MG63 (cell line): ENCODE measurements around the gene NFASC. TPM values are rescaled to one million over a fixed set of nuclear protein-coding genes. Genes with fewer than 3 reads are reported as not detected.
A peak's percentile ranks its signal among the peaks of the same experiment; 100 is the strongest.

Source experiments
- DNase-seq: peaks from one replicate; pipeline ENCODE4 v3.0.0-alpha.2; 2020
- H3K27me3 ChIP-seq: fragments of 250-450 bp; sonication (Bioruptor Pico); 2 replicates; pipeline ENCODE4 v1.5.1; 2020; ENCODE audit warnings: mild to moderate bottlenecking, moderate library complexity
- H3K36me3 ChIP-seq: fragments of 250-450 bp; sonication (Bioruptor Pico); 2 replicates; pipeline ENCODE4 v1.5.1; 2020; ENCODE audit warnings: mild to moderate bottlenecking, moderate library complexity
- H3K4me3 ChIP-seq: fragments of 250-450 bp; sonication (Bioruptor Pico); 2 replicates; pipeline ENCODE4 v1.5.1; 2020; ENCODE audit warnings: mild to moderate bottlenecking, moderate library complexity
- H3K9me3 ChIP-seq: fragments of 250-450 bp; sonication (Bioruptor Pico); 2 replicates; pipeline ENCODE4 v1.5.1; 2020; ENCODE audit warnings: mild to moderate bottlenecking, moderate library complexity
- total RNA-seq: library from RNA; depleted of rRNA; stranded (reverse); fragments of >200 nt; shearing (Covaris generic); gene quantifications from 2 replicates; pipeline ENCODE4 v1.2.3, GENCODE V29; 2014; ENCODE audit warnings: low replicate concordance

The NFASC gene
- total RNA-seq, 1 experiment from 2014 or later = 21.7 TPM

- Histone ChIP-seq H3K4me3 (no peak overlapping the region), H3K27me3 (no peaks in the 10 kb centered on the region), H3K36me3 (no peaks in the 10 kb centered on the region), H3K9me3 (no peaks in the 10 kb centered on the region)
- no peak for DNase-seq
These were observed 26.3 kb downstream of the NFASC start for GRCh38 chr1:204896787-204897469.

GRCh38 chr1:204900721-204901120, 30.1 kb downstream of the NFASC start:
- DNase-seq = no peak
- no peak overlapping the region for H3K4me3 ChIP-seq
- H3K9me3 ChIP-seq = no peaks in the 10 kb centered on the region
- no peaks in the 10 kb centered on the region for H3K36me3 ChIP-seq
- H3K27me3 ChIP-seq = no peaks in the 10 kb centered on the region

DNA sequence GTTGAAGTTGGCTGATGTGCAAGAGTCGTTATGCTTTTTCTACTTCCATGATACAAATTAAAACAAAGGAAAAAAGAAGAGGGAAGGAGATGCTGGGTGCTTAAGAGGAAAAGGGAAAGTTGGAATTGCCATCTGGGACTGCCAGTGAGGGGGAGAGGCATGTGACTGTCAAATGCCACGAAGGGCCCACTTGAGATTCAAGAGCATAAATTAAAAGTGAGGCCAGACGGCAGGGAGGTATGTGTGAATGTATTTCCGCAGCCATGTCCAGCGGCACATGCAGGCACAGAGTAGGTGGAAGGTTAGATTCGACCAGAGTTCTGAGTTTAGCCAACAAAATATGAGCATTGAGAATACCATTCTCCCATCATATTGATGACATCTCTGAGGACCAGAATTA, 32.0 kb downstream of the NFASC start:
- DNase-seq = no peak
- Histone ChIP-seq H3K4me3 (no peak overlapping the region), H3K27me3 (no peaks in the 10 kb centered on the region), H3K9me3 (no peaks in the 10 kb centered on the region), H3K36me3 (no peaks in the 10 kb centered on the region)

DNA sequence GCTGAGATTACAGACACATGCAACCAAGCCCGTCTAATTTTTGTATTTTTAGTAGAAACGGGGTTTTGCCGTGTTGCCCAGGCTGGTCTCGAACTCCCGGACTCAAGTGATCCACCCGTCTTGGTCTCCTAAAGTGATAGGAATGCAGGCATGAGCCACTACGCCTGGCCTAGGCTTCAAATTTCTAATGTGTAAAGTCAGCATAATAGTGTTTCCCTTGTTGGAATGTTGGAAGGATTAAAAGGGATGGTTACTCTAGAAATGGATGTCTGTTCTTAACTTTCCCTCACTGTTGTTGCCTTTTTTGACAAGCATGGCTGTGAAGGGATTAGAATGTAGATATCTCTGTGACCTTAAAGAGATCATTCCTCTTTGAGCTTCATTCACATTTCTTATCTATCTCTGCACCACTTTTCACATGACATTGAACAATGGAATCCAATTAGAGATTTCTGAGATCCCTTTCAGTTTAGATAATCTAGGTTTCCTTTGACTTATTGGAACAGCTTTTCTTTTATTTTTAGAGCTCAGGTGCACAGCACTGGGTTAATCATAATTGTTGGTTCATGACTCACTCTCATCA, 33.7 kb downstream of the NFASC start:
- no peak for DNase-seq
- Histone ChIP-seq H3K27me3 (no peaks in the 10 kb centered on the region), H3K4me3 (no peak overlapping the region), H3K36me3 (no peaks in the 10 kb centered on the region), H3K9me3 (no peaks in the 10 kb centered on the region)

DNA sequence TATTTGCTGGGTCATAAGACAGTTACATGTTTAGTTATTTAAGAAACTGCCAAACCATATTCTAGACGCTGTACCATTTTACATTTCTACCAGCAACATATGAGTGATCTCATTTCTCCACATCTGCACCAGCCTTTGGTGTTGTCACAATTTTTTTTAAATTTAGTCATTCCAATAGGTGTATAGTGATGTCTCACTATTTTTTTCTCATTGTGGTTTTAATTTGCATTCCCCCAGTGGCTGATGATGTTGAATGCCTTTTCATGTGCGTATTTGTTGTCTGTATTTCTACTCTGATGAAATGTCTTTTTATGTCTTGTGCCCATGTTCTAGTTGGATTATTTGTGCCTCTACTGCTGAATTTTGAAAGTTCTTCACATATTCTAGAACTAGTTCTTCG, 38.4 kb downstream of the NFASC start:
- H3K4me3 ChIP-seq = no peak overlapping the region
- no peaks in the 10 kb centered on the region for H3K36me3 ChIP-seq
- no peaks in the 10 kb centered on the region for H3K27me3 ChIP-seq
- H3K9me3 ChIP-seq = no peaks in the 10 kb centered on the region
- no peak for DNase-seq

DNA sequence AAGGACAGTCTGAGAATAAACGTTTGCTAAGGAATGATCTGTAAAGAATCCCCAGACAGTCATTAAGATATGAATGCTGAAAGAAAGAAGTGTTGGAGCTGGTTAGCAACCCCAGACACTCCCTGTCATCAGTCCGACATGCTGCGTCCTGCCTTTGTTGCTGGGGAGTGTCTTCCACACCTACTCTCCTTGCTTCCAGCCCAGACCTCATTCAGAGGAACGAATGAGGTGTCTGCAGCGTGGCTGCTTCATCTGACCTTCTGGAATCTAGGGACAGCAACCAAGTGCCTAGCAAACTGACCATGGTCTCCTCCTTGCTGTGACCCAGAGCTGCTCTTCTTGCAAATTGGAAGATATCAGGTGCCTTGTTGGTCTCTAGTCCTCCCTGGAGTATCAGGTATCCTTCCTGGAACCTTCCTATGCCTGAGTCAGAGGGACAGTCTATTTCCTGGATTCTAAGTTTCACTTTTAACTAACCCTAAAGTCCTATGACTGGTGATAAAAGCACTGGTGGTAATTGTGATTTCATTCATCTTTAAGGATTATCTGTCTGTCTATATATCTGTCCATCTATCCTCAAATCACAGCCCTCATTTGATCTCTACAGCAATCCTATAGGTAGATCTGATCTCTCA, 45.3 kb downstream of the NFASC start:
- Histone ChIP-seq H3K36me3 (no peaks in the 10 kb centered on the region), H3K27me3 (no peaks in the 10 kb centered on the region), H3K4me3 (peak overlapping the region; percentile 11; the same call in 1 of the 2 replicates), H3K9me3 (no peaks in the 10 kb centered on the region)
- DNase-seq = no peak

DNA sequence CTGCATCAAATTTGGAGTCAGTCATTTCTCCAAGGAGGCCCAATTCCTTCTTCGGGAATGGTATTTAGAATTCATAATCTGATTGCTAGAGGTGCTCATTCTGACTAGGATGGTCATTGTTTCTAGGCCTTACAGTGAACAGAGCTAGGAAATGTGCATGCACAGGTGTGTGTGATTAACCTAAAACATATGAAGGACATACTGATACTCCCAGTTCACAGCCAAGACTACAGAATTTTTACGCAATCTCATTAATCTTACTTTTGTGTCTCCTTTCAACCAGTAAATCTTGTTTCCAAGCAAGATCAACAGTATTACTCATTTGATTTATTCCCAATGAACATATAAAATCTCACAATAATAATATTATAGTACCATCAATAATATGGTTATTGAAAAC, 47.1 kb downstream of the NFASC start:
- no peak for DNase-seq
- H3K9me3 ChIP-seq = no peaks in the 10 kb centered on the region
- H3K36me3 ChIP-seq = no peaks in the 10 kb centered on the region
- no peak overlapping the region for H3K4me3 ChIP-seq
- no peaks in the 10 kb centered on the region for H3K27me3 ChIP-seq

- DNase-seq = no peak
- Histone ChIP-seq H3K27me3 (no peaks in the 10 kb centered on the region), H3K4me3 (no peak overlapping the region), H3K9me3 (no peaks in the 10 kb centered on the region), H3K36me3 (no peaks in the 10 kb centered on the region; the same call in 1 of the 2 replicates)
These were observed 49.8 kb downstream of the NFASC start for GRCh38 chr1:204920511-204920910.

- Histone ChIP-seq H3K9me3 (no peaks in the 10 kb centered on the region), H3K27me3 (no peaks in the 10 kb centered on the region), H3K36me3 (no peaks in the 10 kb centered on the region; the same call in 1 of the 2 replicates), H3K4me3 (no peak overlapping the region)
- DNase-seq = no peak
These were observed 50.3 kb downstream of the NFASC start for GRCh38 chr1:204920967-204921366.

GRCh38 chr1:204921855-204922516, 51.3 kb downstream of the NFASC start:
- Histone ChIP-seq H3K9me3 (no peaks in the 10 kb centered on the region), H3K27me3 (no peaks in the 10 kb centered on the region), H3K4me3 (no peak overlapping the region), H3K36me3 (no peaks in the 10 kb centered on the region; the same call in 1 of the 2 replicates)
- DNase-seq = no peak

DNA sequence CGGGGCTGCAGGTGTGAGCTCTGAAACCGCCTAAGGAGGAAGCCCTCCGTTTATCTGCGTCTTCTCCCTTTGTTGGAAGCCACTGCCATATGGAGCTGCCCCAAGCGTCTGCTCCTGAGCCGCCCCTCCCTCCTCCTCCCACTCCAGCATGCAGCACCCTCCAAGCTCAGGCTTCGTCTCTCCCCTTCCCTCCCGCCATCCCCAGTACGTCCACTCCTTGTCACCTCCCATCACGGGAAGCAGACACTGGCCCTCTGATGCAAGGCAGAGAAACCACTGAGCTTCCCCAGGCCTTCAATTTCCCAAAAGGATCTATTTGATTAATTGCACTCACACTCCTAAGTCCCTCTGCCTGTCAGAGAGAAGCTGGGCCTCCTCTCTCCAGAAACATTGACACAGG, 52.5 kb downstream of the NFASC start:
- no peak for DNase-seq
- H3K9me3 ChIP-seq = no peaks in the 10 kb centered on the region
- no peaks in the 10 kb centered on the region; the same call in 1 of the 2 replicates for H3K36me3 ChIP-seq
- no peaks in the 10 kb centered on the region for H3K27me3 ChIP-seq
- no peak overlapping the region for H3K4me3 ChIP-seq

DNA sequence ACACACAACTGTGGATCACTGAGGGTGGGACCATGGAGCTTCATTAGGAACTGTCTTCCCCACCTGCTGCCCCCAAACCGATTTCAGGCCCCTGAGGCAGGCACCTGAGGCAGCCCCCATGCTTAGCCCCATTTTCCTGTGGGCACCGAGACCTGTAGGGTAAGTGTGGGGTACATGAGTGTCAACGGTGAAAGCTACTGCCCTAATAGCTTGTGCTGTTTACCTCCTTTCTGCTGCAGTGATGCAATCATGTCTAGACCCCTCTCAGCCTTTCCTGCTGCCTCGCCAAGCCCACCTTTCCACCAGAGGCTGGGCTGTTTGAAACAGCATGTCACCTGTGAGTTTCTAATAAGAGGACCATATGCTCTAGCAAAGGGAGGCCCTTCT, 53.0 kb downstream of the NFASC start:
- no peaks in the 10 kb centered on the region for H3K9me3 ChIP-seq
- H3K27me3 ChIP-seq = no peaks in the 10 kb centered on the region
- DNase-seq = no peak
- H3K36me3 ChIP-seq = no peaks in the 10 kb centered on the region; the same call in 1 of the 2 replicates
- H3K4me3 ChIP-seq = no peak overlapping the region

GRCh38 chr1:204924013-204924759, 53.5 kb downstream of the NFASC start:
- peak; percentile 48 for DNase-seq
- Histone ChIP-seq H3K4me3 (no peak overlapping the region), H3K27me3 (no peaks in the 10 kb centered on the region), H3K36me3 (no peaks in the 10 kb centered on the region; the same call in 1 of the 2 replicates), H3K9me3 (no peaks in the 10 kb centered on the region)

DNA sequence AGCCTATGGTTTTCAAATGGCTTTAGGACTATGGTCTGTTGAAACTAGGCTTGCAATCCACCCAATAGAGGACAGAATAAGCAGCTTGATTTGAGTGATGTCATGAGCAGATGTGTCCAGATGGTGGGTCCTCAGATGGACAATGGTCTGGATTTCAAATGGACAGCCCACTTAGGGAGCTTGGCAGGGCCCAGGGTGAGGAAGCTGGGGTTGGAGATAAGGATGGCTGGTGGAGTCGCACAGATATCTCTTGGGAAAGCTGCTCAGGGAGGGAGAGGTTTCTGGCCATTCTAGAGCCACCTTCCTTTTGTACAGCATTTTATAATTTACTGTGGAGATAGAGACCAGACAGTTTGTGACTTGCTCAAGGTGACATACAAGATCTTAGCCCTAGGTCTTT, 55.0 kb downstream of the NFASC start:
- Histone ChIP-seq H3K9me3 (no peaks in the 10 kb centered on the region), H3K4me3 (no peak overlapping the region), H3K27me3 (no peaks in the 10 kb centered on the region), H3K36me3 (no peaks in the 10 kb centered on the region; the same call in 1 of the 2 replicates)
- no peak for DNase-seq

DNA sequence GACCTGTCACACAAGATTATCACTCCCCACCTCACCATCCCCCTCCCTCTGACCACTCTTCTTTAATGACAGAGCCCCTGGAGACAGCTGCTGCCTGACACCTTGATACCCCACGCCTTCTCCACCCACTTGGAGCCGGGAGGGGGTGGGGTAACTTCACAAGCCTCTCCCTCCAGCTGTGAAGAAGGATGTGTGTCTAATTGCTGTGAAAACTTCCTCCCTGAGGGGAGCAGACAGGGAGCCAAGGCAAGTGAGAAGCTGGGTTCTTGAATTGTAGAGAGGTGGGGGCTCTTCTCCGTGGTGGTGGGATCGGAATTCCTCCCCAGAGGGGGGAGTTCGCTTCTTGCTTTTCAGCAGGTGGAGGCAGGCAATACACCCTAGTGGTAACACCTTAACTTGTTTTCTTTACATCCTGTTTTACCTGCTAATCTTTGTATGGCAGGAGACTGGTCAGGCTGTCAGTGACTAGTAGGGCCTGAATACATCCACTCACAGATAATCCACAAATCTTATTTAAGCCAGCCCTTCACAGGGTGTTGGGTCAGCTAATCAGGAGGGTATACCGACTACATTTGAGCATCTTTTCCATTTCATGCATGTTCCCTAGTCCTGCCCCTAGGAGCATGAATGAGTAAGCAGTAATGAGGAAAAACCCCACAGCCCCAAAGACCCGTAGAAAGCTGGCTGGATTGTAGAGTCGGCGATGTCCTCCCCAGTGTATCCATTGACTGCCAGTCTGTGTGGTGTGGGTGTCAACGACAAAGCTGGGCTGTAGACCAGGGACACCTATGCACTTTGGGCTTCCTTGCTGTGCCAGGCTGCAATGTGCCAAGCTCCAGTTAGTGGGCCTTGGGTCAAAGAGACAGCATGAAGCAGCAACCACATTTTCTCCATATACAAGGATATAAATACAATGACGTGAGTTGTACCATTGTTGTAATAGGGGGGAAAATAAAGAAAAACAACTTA, 57.3 kb downstream of the NFASC start:
- no peaks in the 10 kb centered on the region for H3K27me3 ChIP-seq
- no peaks in the 10 kb centered on the region for H3K9me3 ChIP-seq
- no peak for DNase-seq
- no peak overlapping the region for H3K4me3 ChIP-seq
- H3K36me3 ChIP-seq = no peaks in the 10 kb centered on the region; the same call in 1 of the 2 replicates
